ENCODE results near the gene GULP1. TPM values are rescaled to one million over a fixed set of nuclear protein-coding genes. Genes with fewer than 3 reads are reported as not detected.

GULP1 gene
- total and polyA plus RNA-seq, 2 of the 4 experiments (the other 2 are of a cell fraction) = 24.4 to 40.1 TPM

DNA sequence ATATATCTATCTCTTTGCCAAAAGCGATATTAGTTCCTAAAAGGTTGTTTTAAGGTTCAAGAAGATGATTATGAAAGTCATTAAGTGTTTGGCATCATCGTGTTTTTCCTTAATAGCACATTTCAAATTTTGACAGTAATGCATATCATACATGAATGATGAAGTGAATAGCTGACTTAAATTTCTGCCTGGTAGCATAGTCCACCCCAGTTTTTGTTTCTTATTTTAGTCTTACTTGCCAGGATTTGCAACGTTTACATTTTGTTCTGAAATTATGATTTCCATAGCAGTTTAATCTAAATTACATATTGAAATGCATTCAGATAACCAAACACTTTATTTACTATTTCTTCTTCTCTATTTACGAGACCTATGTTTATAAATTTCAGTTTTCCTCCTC is 201.1 kb downstream of the GULP1 start:
- Histone ChIP-seq H3K23ac (ENCODE audit: low read depth, low read length) (no peak overlapping the region), H2AK5ac (ENCODE audit: low read depth, low read length) (no peak overlapping the region), H3K79me1 (ENCODE audit: low read depth in 1 of 2, low read length in 2 of 2) (peaks cover 3 to 17% of the 10 kb centered on the region in 2 experiments; a peak in 3 of 4 replicates), H3K4me1 (ENCODE audit: control insufficient read depth, insufficient read depth, low read length) (peaks cover 10% of the 10 kb centered on the region), H3K27me3 (ENCODE audit: control insufficient read depth, insufficient read depth, low read length) (no peaks in the 10 kb centered on the region), H3K14ac (replicated peaks; ENCODE audit: low read depth, low read length) (no peak overlapping the region), H3K9ac (ENCODE audit: low read depth, low read length) (no peak overlapping the region), H2BK5ac (ENCODE audit: low read depth, low read length, poor library complexity, severe bottlenecking) (no peak overlapping the region), H2AK9ac (replicated peaks; ENCODE audit: low read depth, low read length, poor library complexity) (no peak overlapping the region), H3K27ac (ENCODE audit: insufficient read depth, low read length) (no peak overlapping the region), H3K18ac (ENCODE audit: low read depth, low read length) (no peak overlapping the region), H3K36me3 (ENCODE audit: control insufficient read depth, insufficient read depth, low read length) (no peaks in the 10 kb centered on the region), H3K56ac (ENCODE audit: extremely low read depth, insufficient read depth, low read length) (no peak overlapping the region), H3K9me3 (ENCODE audit: control insufficient read depth, insufficient read depth, low read length) (no peaks in the 10 kb centered on the region), H3K4me2 (ENCODE audit: low read depth, low read length) (no peak overlapping the region), H2BK20ac (ENCODE audit: low read depth, low read length) (no peak overlapping the region), H3K4ac (ENCODE audit: low read depth, low read length) (no peak overlapping the region), H2BK120ac (ENCODE audit: low read depth, low read length) (no peak overlapping the region), H4K5ac (ENCODE audit: low read depth, low read length) (no peak overlapping the region), H2AFZ (replicated peaks; ENCODE audit: low read length, poor library complexity) (no peak overlapping the region), H3K9me1 (ENCODE audit: insufficient read depth, low read length) (peaks cover 4% of the 10 kb centered on the region), H4K20me1 (ENCODE audit: insufficient read depth, low read length) (no peaks in the 10 kb centered on the region), H3K4me3 (ENCODE audit: insufficient read depth, low read depth, low read length) (no peak overlapping the region), H2BK15ac (ENCODE audit: low read depth, low read length) (no peak overlapping the region), H4K91ac (ENCODE audit: insufficient read depth, low read depth, low read length) (no peak overlapping the region), H4K8ac (ENCODE audit: low read depth in 2 of 2, low read length in 2 of 2) (no peak overlapping the region)
- ATAC-seq (ENCODE audit: low read depth) (no peak), DNase-seq (no peak)
- POLR2A ChIA-PET (ENCODE audit: unreplicated experiment) = no interaction called here
- CTCF ChIA-PET = no interaction called here
- 100% methylated on average over 1 of the region's 4 CpGs; no CpG with 5 or more reads in 1 of the 2 experiments for WGBS, 2 experiments (ENCODE audit: extremely low coverage in 2 of 2, insufficient read length in 1 of 2)
- dilution Hi-C loops (cut with HindIII; ENCODE audit: low sequenced_read_pairs, unreplicated experiment) = no loop called here
- TF ChIP-seq MAZ (IDR thresholded peaks at IDR 0.05; ENCODE audit: borderline replicate concordance, low read depth, low read length) = no peak
- TF ChIP-seq BHLHE40 (IDR thresholded peaks at IDR 0.05; ENCODE audit: low read depth, low read length) = no peak
- TF ChIP-seq RFX5 (IDR thresholded peaks at IDR 0.05; ENCODE audit: low read depth, low read length) = no peak
- intact Hi-C loops (cut with micrococcal nuclease) = no loop called here
- no TSS peak for BruUV-seq (replicated peaks)
- in situ Hi-C loops (cut with MboI; ENCODE audit: low sequenced_read_pairs) = no loop called here
